ENCODE results near the gene HDHD5.

The HDHD5 gene

DNA sequence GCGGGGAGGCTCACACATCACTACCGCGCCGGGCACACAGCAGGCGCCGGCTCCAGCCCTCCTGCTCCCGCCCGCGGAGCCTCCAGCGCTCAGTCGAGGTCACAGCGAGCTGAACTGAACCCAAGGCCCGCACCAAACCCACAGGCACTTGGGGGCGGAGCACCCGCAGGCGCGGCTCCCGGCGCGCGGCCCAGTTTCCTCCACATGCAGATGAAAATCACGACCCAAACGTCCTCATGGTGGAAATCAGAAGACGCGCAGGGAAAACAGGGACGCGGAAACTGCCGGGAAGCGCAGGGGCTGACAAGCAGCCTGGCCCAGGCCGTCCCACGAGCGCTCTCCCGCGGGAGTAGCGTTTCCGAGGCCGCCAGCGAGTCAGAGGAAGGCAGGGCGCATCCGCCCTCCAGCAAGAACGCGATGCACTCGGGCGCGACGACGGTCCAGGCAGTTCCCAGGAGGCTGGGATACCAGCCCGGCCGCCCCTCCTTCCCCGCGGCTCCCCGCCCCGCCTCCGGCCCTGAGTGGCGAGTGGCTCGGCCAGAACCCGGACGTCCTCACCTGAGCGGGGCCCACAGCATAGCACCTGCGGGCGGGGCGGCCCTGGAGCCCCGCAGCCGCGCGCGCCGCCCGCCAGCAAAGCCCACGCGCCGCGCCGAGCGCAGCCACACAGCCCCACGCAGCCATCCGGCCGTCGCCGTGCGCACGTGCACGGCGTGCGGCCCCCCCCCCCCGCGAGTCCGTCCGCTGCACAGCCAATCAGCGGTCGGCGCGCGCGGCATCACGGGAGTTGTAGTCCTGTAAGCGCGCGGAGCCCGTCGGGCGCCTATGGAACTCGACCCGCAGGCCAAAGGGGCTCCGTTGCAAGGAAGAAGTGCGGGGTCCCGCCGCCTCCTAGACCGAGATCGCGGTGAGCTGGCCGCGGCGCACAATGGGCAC lies at the start of gene HDHD5:
Gene HDHD5, minus strand, starts transcription at position 710 of the 936 bp plus-strand sequence. Its CDS starts 26 bp downstream, at position 684.
- DNase-seq, result peak; percentile 87 to 89

- DNase-seq, result no peak
These were observed 46.4 kb upstream of the HDHD5 start for GRCh38 chr22:17205432-17205831.

GRCh38 chr22:17201285-17201945 lies 42.3 kb upstream of the HDHD5 start:
- no peak for DNase-seq

GRCh38 chr22:17199003-17199731 lies 40.1 kb upstream of the HDHD5 start:
- DNase-seq, result no peak

GRCh38 chr22:17198170-17199002 lies 39.3 kb upstream of the HDHD5 start:
- no peak for DNase-seq

DNA sequence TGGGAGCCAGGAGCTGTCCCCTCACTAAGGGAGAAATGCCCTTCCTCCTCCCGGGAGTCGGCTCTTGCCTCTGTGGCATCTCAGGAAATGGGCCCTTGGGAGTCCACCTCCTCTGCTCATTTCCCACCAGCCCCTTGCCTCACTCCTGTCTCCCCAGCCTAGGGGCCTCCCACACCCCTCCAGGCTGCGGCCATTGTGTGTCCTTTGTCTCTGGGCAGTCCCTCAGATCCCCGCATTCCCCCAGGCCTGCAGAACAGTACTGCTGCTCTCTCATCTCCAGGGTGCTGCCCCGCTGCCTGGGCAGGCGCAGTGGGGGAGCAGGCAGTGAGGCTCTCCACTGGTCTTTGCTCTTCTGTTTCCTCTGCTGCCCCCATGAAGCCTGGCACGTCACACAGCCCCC lies 35.1 kb upstream of the HDHD5 start:
- no peak for DNase-seq

GRCh38 chr22:17192186-17192585 lies 33.1 kb upstream of the HDHD5 start:
- no peak for DNase-seq

DNA sequence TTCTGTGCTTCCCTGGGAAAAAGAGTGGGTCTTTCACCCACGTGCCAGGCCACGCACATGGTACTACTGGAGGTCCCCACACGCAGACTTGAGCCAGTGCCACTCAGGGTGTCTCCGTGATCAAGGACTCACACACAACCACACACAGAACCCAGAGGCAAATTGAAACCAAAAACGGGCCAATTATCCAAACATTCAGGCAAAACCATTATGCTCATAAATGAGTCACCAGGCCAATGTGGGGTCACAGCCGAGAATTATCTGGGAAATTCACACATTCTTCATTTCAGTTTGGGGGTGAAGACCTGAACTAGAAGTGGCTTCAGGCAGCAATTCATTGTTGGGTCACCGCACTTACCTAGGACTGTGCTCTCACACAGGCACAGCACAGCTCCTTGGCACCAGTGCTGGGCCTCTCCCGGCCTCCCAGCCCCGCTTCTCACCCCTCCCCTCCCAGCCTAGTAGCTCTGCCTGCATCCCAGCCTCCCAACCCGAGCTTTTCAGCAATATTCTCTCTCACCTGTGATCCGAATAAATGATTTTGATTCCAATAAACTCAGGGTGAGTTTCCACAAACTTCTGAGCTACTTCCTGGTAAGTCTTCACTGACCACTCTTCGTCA lies 32.2 kb upstream of the HDHD5 start:
- no peak for DNase-seq

DNA sequence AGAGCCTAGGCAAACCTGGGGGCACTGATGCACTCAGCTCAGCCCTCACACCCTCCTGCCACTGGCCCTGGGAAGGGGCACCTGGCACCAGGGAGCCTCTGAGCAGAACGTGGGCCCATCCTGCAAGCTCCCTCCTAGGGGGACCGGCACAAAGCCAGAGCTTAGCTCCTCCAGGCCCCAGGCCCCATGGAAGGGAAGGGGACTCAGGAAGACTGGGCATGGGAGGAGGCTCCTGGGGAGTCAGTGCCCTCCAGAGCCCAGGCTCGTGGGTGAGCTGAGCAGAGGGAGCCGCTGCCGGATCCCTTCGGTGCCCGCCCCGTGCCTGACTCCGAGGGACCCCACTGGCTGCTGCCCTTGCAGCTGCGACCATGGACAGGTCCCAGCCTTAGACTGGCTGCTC lies 31.6 kb upstream of the HDHD5 start:
- no peak for DNase-seq

DNA sequence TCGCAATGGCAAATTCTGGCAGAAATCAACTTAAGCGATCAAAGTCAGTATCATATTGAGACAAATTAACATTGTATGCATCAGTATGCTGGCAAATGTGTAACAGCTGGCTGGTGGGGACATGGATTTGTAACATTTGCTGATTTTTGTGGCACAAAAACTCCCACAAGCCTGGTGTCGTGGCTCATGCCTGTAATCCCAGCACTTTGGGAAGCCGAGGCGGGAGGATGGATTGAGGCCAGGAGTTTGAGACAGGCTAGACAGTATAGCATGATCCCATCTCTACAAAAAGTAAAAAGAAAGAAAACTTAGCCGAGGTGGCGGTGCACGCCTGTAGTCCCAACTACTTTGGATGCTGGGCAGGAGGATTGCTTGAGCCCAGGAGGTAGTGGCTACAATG lies 17.6 kb upstream of the HDHD5 start:
- no peak for DNase-seq

- no peak for DNase-seq
These were observed 13.2 kb upstream of the HDHD5 start for GRCh38 chr22:17172029-17172833.

DNA sequence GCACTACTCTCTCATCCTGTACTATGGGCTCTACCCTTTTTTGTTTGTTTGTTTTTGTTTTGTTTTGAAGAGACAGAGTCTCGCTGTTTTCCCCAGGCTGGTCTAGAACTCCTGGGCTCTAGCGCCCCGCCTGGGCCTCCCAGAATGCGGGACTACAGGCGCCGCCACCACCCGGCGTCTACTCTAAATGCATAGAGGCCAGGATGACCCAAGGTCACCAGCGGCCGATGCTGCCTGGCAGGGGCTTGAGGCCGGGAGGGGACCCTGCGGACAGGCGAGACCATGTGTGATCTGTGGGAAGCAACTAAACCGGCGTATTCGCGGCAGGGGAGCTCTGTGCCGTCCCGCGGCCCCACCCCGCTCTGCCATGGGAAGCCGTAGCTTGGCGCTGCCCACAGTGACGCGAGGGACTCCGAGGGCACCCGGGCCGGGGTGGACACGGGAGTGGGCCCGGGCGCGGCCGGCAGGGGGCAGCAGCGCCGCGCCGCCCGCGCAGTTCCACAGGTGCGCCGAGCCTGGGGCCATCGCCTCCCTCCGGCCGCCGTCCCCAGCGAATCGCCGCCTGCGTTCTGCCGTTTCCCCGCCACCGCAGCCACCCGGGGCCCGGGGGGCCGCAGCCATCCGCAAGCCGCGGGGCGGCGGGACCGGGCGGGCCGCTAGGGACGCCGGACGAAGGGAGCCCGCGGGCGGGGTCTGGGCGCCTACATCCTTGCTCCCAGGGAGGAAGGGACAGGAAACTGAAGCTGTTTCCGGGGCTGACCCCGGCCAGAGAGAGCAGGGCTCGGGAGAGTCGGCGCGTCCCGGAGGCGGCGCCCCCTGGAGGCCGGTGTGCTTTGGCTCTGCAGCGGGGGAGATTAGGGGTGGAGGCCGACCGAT lies 12.3 kb upstream of the HDHD5 start:
- DNase-seq, result peak; percentile 80 to 81

GRCh38 chr22:17167486-17167885 lies 8.4 kb upstream of the HDHD5 start:
- no peak for DNase-seq

- no peak for DNase-seq
These were observed 5.4 kb upstream of the HDHD5 start for GRCh38 chr22:17164392-17165024.

DNA sequence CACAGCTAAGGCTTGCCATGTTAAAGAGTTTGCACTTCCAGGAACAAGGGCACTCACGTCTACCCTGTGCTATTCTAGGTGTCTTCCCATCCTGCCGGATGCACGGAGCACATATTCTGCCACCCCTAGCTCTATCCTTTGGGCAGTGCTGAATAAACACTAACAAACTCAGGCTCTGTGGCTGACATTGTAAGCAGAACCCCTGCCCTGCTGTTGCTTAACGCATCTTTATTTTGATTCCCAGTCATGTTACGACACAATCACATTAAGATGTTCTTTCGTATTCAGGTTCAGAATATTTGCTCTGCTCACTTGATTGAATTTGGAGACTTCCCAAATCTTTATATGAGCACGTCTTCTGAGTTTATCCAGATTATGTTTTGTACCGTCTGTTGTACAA lies 3.7 kb upstream of the HDHD5 start:
- DNase-seq, result no peak

GRCh38 chr22:17161991-17162390 lies 2.9 kb upstream of the HDHD5 start:
- no peak for DNase-seq

GRCh38 chr22:17159504-17159951 lies 451 bp upstream of the HDHD5 start:
- DNase-seq, result peak; percentile 19 to 26

GRCh38 chr22:17158176-17158567 lies 905 bp downstream of the HDHD5 start:
- no peak for DNase-seq

GRCh38 chr22:17157714-17158113 lies 1.4 kb downstream of the HDHD5 start:
- no peak for DNase-seq

- DNase-seq, result no peak
These were observed 3.1 kb downstream of the HDHD5 start for GRCh38 chr22:17155941-17156340.
